ENCODE measurements around the gene TENM4. TPM values are rescaled to one million over a fixed set of nuclear protein-coding genes. Genes with fewer than 3 reads are reported as not detected.

TENM4 gene
- total RNA-seq, 2 donors from 2014 or later: 68.2 to 130 TPM

GRCh38 chr11:78652843-78653239, 788.0 kb downstream of the TENM4 start:
- Histone ChIP-seq H3K9ac (ENCODE audit: extremely low read depth, low read length, poor library complexity, severe bottlenecking) (no peak overlapping the region), H3K27me3 (ENCODE audit: control insufficient read depth, insufficient read depth, low read length, poor library complexity, severe bottlenecking) (no peaks in the 10 kb centered on the region), H3K9me3 (ENCODE audit: control insufficient read depth, low read length) (no peaks in the 10 kb centered on the region), H3K4me3 (ENCODE audit: low read length) (no peak overlapping the region), H3K36me3 (ENCODE audit: control insufficient read depth, insufficient read depth, low read length) (no peaks in the 10 kb centered on the region), H3K27ac (ENCODE audit: low read depth, low read length) (no peak overlapping the region), H3K4me1 (ENCODE audit: control insufficient read depth, insufficient read depth, low read length) (peaks cover 14% of the 10 kb centered on the region)
- no peak for TF ChIP-seq CTCF (conservative IDR thresholded peaks at IDR 0.05)
- Mint-ChIP-seq H3K9me3 (no peaks in the 10 kb centered on the region), H3K36me3 (ENCODE audit: low read depth) (peaks cover 17% of the 10 kb centered on the region), H3K4me1 (peaks cover 39% of the 10 kb centered on the region), H3K4me3 (no peak overlapping the region), H3K27me3 (ENCODE audit: insufficient read depth) (no peaks in the 10 kb centered on the region), H3K27ac (no peak overlapping the region)
- DNase-seq: peak; percentile 40
- 85 to 100% methylated on average over 1 to 5 of the region's 5 CpGs for WGBS, 2 experiments (ENCODE audit: insufficient coverage in 1 of 2, insufficient read length in 1 of 2)

GRCh38 chr11:78651923-78652842, 788.6 kb downstream of the TENM4 start:
- peak; percentile 28 for DNase-seq
- H3K36me3 ChIP-seq (ENCODE audit: control insufficient read depth, insufficient read depth, low read length): no peaks in the 10 kb centered on the region
- 90 to 97% methylated on average over 6 to 8 of the region's 11 CpGs for WGBS, 2 experiments (ENCODE audit: insufficient coverage in 1 of 2, insufficient read length in 1 of 2)
- H3K4me1 ChIP-seq (ENCODE audit: control insufficient read depth, insufficient read depth, low read length): peaks cover 14% of the 10 kb centered on the region
- H3K9me3 Mint-ChIP-seq: no peaks in the 10 kb centered on the region
- H3K4me1 Mint-ChIP-seq: peaks cover 39% of the 10 kb centered on the region
- H3K27ac Mint-ChIP-seq: no peak overlapping the region
- H3K27me3 Mint-ChIP-seq (ENCODE audit: insufficient read depth): no peaks in the 10 kb centered on the region
- no peak for TF ChIP-seq CTCF (conservative IDR thresholded peaks at IDR 0.05)
- H3K9me3 ChIP-seq (ENCODE audit: control insufficient read depth, low read length): no peaks in the 10 kb centered on the region
- H3K36me3 Mint-ChIP-seq (ENCODE audit: low read depth): peaks cover 12% of the 10 kb centered on the region
- H3K4me3 ChIP-seq (ENCODE audit: low read length): no peak overlapping the region
- no peak overlapping the region for H3K4me3 Mint-ChIP-seq
- H3K27me3 ChIP-seq (ENCODE audit: control insufficient read depth, insufficient read depth, low read length, poor library complexity, severe bottlenecking): peaks cover 3% of the 10 kb centered on the region
- no peak overlapping the region for H3K9ac ChIP-seq (ENCODE audit: extremely low read depth, low read length, poor library complexity, severe bottlenecking)
- no peak overlapping the region for H3K27ac ChIP-seq (ENCODE audit: low read depth, low read length)

GRCh38 chr11:78651136-78651775, 789.6 kb downstream of the TENM4 start:
- Histone ChIP-seq H3K27me3 (ENCODE audit: control insufficient read depth, insufficient read depth, low read length, poor library complexity, severe bottlenecking) (peaks cover 4% of the 10 kb centered on the region), H3K9me3 (ENCODE audit: control insufficient read depth, low read length) (no peaks in the 10 kb centered on the region), H3K4me1 (ENCODE audit: control insufficient read depth, insufficient read depth, low read length) (peaks cover 14% of the 10 kb centered on the region), H3K27ac (ENCODE audit: low read depth, low read length) (no peak overlapping the region), H3K4me3 (ENCODE audit: low read length) (no peak overlapping the region), H3K9ac (ENCODE audit: extremely low read depth, low read length, poor library complexity, severe bottlenecking) (no peak overlapping the region), H3K36me3 (ENCODE audit: control insufficient read depth, insufficient read depth, low read length) (no peaks in the 10 kb centered on the region)
- H3K4me1 Mint-ChIP-seq: peaks cover 39% of the 10 kb centered on the region
- 73 to 81% methylated on average over 10 to 13 of the region's 13 CpGs for WGBS, 2 experiments (ENCODE audit: insufficient coverage in 1 of 2, insufficient read length in 1 of 2)
- DNase-seq: peak; percentile 56
- H3K36me3 Mint-ChIP-seq (ENCODE audit: low read depth): peaks cover 9% of the 10 kb centered on the region
- H3K4me3 Mint-ChIP-seq: no peak overlapping the region
- H3K9me3 Mint-ChIP-seq: no peaks in the 10 kb centered on the region
- no peaks in the 10 kb centered on the region for H3K27me3 Mint-ChIP-seq (ENCODE audit: insufficient read depth)
- H3K27ac Mint-ChIP-seq: no peak overlapping the region
- no peak for TF ChIP-seq CTCF (conservative IDR thresholded peaks at IDR 0.05)

Data from endodermal cell (in vitro differentiated cells).